B cell (primary cell): ENCODE measurements around the gene TAF1D.
"Not testable (repeated sequence)": the region's sequence is repeated elsewhere in the genome, so short reads cannot be mapped to it uniquely, and the experiment has no call there.

ENCODE experiments used
- CTCF ChIP-seq: fragments of 200-600 bp; IDR thresholded peaks from one replicate; pipeline ENCODE4 v1.8.0; 2022; ENCODE audit warnings: antibody characterized with exemption, mild to moderate bottlenecking
- EZH2 ChIP-seq: IDR thresholded peaks from 2 replicates; pipeline ENCODE4 v1.6.1; 2012; ENCODE audit warnings: borderline replicate concordance, low read depth, mild to moderate bottlenecking, moderate library complexity, low read length; ENCODE audit not compliant: insufficient read depth, poor library complexity, severe bottlenecking

- TF ChIP-seq CTCF, EZH2: not testable (repeated sequence)
Measured at GRCh38 chr11:93774560-93774959, 33.3 kb upstream of the TAF1D start.
